HepG2 (cell line): ENCODE results near the gene MTTP. TPM values are rescaled to one million over a fixed set of nuclear protein-coding genes. Genes with fewer than 3 reads are reported as not detected.

ENCODE experiments used
- ATF5 ChIP-seq: sonication (generic); formaldehyde crosslinking; IDR thresholded peaks from 2 replicates; pipeline ENCODE4 v1.4.0; 2020; ENCODE audit warnings: mild to moderate bottlenecking, low read depth, missing genetic modification reagents
- ATRX ChIP-seq: sonication (generic); formaldehyde crosslinking; IDR thresholded peaks from 2 replicates; pipeline ENCODE4 v1.4.0; 2020; ENCODE audit warnings: missing genetic modification reagents, borderline replicate concordance
- CBFB ChIP-seq: sonication (generic); formaldehyde crosslinking; IDR thresholded peaks from 2 replicates; pipeline ENCODE4 v1.4.0; 2020; ENCODE audit warnings: missing genetic modification reagents
- GABPB1 ChIP-seq: IDR thresholded peaks from 2 replicates; pipeline ENCODE4 v1.6.1; 2016; ENCODE audit warnings: mild to moderate bottlenecking, missing genetic modification reagents, moderate library complexity, missing compliant biosample characterization
- GRHL1 ChIP-seq: sonication (generic); formaldehyde crosslinking; conservative IDR thresholded peaks from 2 replicates; pipeline ENCODE4 v1.8.0; 2022; ENCODE audit warnings: missing genetic modification reagents
- HIVEP1 ChIP-seq: sonication (generic); formaldehyde crosslinking; IDR thresholded peaks from 2 replicates; pipeline ENCODE4 v1.4.0; 2020; ENCODE audit warnings: mild to moderate bottlenecking, missing genetic modification reagents
- KIAA2018 ChIP-seq: sonication (generic); formaldehyde crosslinking; IDR thresholded peaks from 2 replicates; pipeline ENCODE4 v1.5.0; 2020; ENCODE audit warnings: mild to moderate bottlenecking, missing genetic modification reagents, borderline replicate concordance
- KLF11 ChIP-seq: IDR thresholded peaks from 2 replicates; pipeline ENCODE4 v1.6.1; 2016; ENCODE audit warnings: missing compliant biosample characterization
- MXD3 ChIP-seq: IDR thresholded peaks from 2 replicates; pipeline ENCODE4 v1.6.1; 2016; ENCODE audit warnings: mild to moderate bottlenecking, missing biosample characterization, missing genetic modification reagents
- NCOA5 ChIP-seq: sonication (generic); formaldehyde crosslinking; IDR thresholded peaks from 2 replicates; pipeline ENCODE4 v1.4.0; 2020; ENCODE audit warnings: missing genetic modification reagents
- NFATC3 ChIP-seq: sonication (generic); formaldehyde crosslinking; IDR thresholded peaks from 2 replicates; pipeline ENCODE4 v1.5.1; 2020; ENCODE audit warnings: mild to moderate bottlenecking, missing genetic modification reagents
- PAF1 ChIP-seq: IDR thresholded peaks from 2 replicates; pipeline ENCODE4 v1.6.1; 2016; ENCODE audit warnings: missing genetic modification reagents, missing compliant biosample characterization
- PHF21A ChIP-seq: sonication (generic); formaldehyde crosslinking; IDR thresholded peaks from 2 replicates; pipeline ENCODE4 v1.5.0; 2020; ENCODE audit warnings: mild to moderate bottlenecking, missing genetic modification reagents
- SALL1 ChIP-seq: sonication (generic); formaldehyde crosslinking; IDR thresholded peaks from 2 replicates; pipeline ENCODE4 v1.8.0; 2022; ENCODE audit warnings: mild to moderate bottlenecking, missing genetic modification reagents
- TP53 ChIP-seq: sonication (generic); formaldehyde crosslinking; conservative IDR thresholded peaks from 2 replicates; pipeline ENCODE4 v1.4.0; 2020; ENCODE audit warnings: missing genetic modification reagents
- ZNF138 ChIP-seq: sonication (generic); formaldehyde crosslinking; IDR thresholded peaks from 2 replicates; pipeline ENCODE4 v1.5.0; 2020; ENCODE audit warnings: mild to moderate bottlenecking, low read depth, missing genetic modification reagents
- ZNF232 ChIP-seq: sonication (generic); formaldehyde crosslinking; IDR thresholded peaks from 2 replicates; pipeline ENCODE4 v1.4.0; 2020; ENCODE audit warnings: missing genetic modification reagents, borderline replicate concordance
- ZNF550 ChIP-seq: sonication (generic); formaldehyde crosslinking; IDR thresholded peaks from 2 replicates; pipeline ENCODE4 v1.4.0; 2020; ENCODE audit warnings: mild to moderate bottlenecking, missing genetic modification reagents, borderline replicate concordance
- ZNF598 ChIP-seq: sonication (generic); formaldehyde crosslinking; IDR thresholded peaks from 2 replicates; pipeline ENCODE4 v1.5.1; 2020; ENCODE audit warnings: mild to moderate bottlenecking, missing genetic modification reagents, borderline replicate concordance
- polyA plus RNA-seq, 8 experiments: library from polyadenylated mRNA; depleted of rRNA in 3 of 8; stranded (reverse) in 7 of 8; unstranded in 1 of 8; fragments of >200 nt; fragmentation: Illumina TruSeq in 4 of 8; extraction: Trizol in 4 of 8; gene quantifications; 2 replicates each; pipeline versions ENCODE4 v1.2.1 to v1.2.3, GENCODE V29; 2011 to 2016; ENCODE audit warnings: low read depth in 4 of 8, missing spikeins in 1 of 8, mixed read lengths in 1 of 8; ENCODE audit not compliant: insufficient read depth in 1 of 8
- total RNA-seq, 5 experiments: library from RNA; depleted of rRNA; stranded (reverse); fragments of >200 nt; fragmentation: Illumina TruSeq; extraction: Trizol; gene quantifications; 2 replicates each; pipeline ENCODE4 v1.2.3, GENCODE V29; 2016; ENCODE audit warnings: low read depth in 1 of 5

The MTTP gene
- total and polyA plus RNA-seq, 2 of the 13 experiments (the other 11 are each of a cell fraction or from before 2014, with no cell fraction given) = 84.7 to 102 TPM

GRCh38 chr4:99563310-99564186, 11.1 kb upstream of the MTTP start, which contains the start of gene TRMT10A (continued):
- peak; percentile 97 for TF ChIP-seq GABPB1 (CRISPR knock-in tag)
- TF ChIP-seq ZNF232 (CRISPR knock-in tag) = no peak
- TF ChIP-seq SALL1 (CRISPR knock-in tag) = peak; percentile 85
- TF ChIP-seq HIVEP1 (CRISPR knock-in tag) = no peak
- no peak for TF ChIP-seq NCOA5
- TF ChIP-seq PAF1 (CRISPR knock-in tag) = no peak
- peak; percentile 72; the same call in 1 of the 2 replicates for TF ChIP-seq CBFB (CRISPR knock-in tag)
- TF ChIP-seq KIAA2018 = 0 out of 2 replicates have a peak, but pooled peaks have one; percentile 53
- TF ChIP-seq ZNF598 (CRISPR knock-in tag) = no peak; the same call in 1 of the 2 replicates
- TF ChIP-seq KLF11 (CRISPR knock-in tag) = no peak
- no peak for TF ChIP-seq ZNF550 (CRISPR knock-in tag)
- 0 out of 2 replicates have a peak, but pooled peaks have one; percentile 70 for TF ChIP-seq ATF5
- TF ChIP-seq ZNF138 = no peak
- TF ChIP-seq PHF21A (CRISPR knock-in tag) = peak; percentile 61; the same call in 1 of the 2 replicates
- TF ChIP-seq MXD3 = no peak
- no peak for TF ChIP-seq ATRX (CRISPR knock-in tag)
- TF ChIP-seq NFATC3 = no peak
- TF ChIP-seq TP53 (CRISPR knock-in tag) = no peak
- no peak for TF ChIP-seq GRHL1
